GM12801 (cell line): ENCODE results near the gene SORBS1.

Experiments
- TF ChIP-seq, protein P1 (sequence below): IDR thresholded peaks from one replicate; pipeline ENCODE4 v1.5.1; 2011; ENCODE audit warnings: control low read depth; ENCODE audit not compliant: insufficient read length; ENCODE audit errors: extremely low read depth

Gene SORBS1

DNA sequence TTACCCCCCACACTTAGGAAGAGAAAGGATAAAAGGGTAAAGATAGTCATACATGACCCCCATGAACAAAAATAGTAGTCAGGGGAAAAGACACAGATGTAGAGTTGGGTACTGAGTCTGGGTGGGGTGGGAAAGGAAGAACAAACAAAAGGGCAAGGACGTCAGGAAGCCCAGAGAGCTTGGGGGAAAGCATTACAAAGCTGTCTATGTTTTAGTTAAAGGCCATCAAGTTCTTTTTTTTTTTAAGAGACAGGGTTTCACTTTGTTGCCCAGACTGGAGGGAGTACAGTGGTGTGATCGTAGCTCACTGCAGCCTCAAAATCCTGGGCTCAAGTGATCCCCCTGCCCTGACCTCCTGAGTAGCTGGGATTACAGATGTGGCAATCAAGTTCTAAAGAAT, 172.0 kb downstream of the SORBS1 start:
- TF ChIP-seq, protein P1, sequence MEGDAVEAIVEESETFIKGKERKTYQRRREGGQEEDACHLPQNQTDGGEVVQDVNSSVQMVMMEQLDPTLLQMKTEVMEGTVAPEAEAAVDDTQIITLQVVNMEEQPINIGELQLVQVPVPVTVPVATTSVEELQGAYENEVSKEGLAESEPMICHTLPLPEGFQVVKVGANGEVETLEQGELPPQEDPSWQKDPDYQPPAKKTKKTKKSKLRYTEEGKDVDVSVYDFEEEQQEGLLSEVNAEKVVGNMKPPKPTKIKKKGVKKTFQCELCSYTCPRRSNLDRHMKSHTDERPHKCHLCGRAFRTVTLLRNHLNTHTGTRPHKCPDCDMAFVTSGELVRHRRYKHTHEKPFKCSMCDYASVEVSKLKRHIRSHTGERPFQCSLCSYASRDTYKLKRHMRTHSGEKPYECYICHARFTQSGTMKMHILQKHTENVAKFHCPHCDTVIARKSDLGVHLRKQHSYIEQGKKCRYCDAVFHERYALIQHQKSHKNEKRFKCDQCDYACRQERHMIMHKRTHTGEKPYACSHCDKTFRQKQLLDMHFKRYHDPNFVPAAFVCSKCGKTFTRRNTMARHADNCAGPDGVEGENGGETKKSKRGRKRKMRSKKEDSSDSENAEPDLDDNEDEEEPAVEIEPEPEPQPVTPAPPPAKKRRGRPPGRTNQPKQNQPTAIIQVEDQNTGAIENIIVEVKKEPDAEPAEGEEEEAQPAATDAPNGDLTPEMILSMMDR, result no peak

DNA sequence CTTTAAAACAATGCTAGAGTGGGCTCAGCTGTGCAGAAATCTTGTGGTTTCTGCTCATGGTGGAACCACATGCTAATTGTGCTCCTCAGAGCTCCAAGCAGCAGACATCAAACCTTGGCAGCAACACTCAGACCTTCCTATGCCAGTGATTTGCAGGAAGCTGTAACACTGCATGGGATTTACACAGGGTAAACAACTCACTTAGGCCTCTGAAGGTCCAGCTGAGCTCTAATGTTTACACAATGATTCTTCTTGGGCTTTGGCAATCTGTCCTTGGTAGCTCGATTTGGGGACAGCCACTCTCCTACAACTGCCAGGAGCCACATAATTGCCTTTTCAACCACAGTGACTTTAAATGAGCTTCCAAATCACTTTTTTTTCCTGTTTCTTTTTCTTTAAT, 172.6 kb downstream of the SORBS1 start:
- TF ChIP-seq, protein P1, result no peak

DNA sequence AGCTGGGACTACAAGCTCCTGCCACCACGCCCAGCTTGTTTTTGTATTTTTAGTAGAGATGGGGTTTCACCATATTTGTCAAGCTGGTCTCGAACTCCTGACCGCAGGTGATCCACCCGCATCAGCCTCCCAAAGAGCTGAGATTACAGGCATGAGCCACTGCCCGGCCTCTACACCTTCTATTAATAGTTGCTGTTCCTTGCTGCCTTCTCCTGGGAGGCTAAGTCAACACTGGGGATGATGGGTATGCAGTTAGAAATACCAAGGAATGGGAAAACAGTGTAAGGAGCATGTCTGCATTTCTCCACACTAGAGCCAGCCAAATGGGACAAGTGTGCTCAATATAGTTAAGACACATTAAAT, 173.1 kb downstream of the SORBS1 start:
- TF ChIP-seq, protein P1, result no peak

DNA sequence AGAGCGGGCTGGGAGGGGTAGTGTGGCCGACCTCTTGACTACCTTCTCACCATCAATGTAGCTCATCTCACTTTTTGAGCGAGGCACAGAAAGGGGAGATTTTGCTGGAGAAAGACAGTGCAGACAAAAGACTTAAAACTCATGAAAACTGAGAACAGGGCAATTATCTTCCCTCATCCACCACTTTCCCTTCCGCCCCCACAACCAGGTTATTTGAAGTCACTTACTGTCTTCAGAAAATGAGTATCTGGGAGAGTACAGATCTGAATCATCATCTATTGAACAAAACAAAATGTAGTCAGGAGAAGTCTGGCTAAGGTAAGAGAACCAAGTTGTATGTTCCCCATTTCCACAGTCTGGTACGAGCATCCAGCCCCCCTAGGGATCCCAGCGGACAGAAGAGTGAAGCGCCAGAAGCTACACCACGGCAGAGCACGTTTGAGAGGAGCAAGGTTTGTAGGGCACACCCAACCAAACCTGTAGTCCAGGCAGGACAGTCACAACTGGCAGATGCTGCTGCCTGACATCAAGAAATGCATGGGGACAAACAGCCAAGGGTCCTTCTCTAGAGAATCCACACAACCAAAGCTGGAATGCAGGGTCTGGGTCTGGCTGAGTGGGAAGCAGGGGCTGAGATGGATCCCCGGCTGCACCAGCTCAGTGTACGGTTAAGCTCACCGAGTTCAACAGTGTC, 177.0 kb downstream of the SORBS1 start:
- TF ChIP-seq, protein P1, result no peak

DNA sequence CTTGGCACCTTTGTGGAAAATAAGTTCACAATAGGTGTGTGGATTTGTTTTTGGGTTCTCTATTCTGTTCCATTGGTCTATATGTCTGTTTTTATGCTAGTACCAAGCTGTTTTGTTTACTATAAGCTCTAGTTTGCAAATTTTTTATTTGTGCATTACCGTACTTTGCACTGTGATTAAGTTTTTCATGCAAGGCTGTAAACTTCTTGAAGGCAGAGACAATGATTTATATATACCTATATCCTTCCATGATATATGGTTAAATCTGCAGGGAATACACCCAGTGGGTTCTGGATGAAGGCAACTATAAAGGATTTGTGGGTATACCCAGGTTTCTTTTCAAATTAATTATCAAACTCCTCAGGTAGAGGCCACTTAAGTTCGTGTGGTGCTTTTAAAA, 178.6 kb downstream of the SORBS1 start:
- TF ChIP-seq, protein P1, result no peak

DNA sequence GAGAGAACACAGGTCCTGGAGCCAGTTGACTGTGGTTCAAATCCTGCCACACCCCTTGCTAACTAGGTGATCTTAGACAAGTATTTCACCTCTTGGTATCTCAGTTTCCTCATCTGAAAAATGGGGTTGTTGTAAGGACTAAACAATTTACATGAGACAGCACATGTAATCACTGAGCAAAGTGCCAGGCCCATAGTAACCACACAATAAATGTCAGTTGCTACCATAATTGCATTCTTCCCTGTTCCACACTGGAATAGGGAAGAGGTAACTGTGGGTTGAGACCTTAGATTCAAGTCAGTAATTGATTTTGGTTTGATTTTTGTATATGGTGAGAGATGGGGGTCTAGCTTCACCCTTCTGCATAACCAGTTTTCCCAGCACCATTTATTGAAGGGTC, 179.0 kb downstream of the SORBS1 start:
- TF ChIP-seq, protein P1, result no peak

DNA sequence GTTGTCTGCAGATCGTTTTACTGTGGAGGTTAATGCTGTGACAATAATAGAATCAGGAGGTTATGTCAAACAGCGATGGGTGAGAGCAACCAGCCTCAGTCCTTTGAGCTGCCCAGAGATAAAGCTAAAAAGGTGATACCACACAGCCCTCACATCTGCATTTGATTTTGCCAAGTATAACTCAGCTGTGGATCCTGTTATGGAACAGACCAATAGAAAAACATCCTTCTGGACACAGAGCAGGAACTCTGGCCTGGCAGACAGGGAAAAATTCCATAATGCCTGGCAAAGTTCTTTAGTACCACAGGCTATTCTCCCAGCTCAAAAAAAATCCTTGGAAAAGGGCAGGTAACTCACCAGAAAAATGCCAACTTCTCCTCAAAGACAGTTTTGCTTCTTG, 183.2 kb downstream of the SORBS1 start:
- TF ChIP-seq, protein P1, result no peak

DNA sequence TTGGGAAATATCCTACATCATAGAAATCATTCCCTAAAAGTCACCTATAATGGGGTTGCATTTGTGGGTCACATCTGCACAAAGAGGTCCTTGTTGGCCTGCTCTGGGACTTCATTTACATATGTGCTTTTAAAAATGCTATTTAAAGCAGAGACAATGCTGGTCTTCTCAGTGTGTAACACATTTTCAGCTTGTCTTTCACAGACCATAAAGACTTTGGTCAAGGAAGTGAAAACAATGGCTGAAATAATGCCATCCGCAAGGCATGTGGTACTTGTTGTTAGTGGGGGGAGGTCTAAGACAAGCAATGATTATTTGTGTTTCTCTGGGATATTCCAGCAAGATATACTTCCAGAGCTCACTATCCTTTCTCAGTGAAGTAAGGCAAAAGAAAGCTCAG, 185.8 kb downstream of the SORBS1 start:
- TF ChIP-seq, protein P1, result no peak
